ENCODE results near the gene KLF17. TPM values are rescaled to one million over a fixed set of nuclear protein-coding genes. Genes with fewer than 3 reads are reported as not detected.

Gene KLF17
- total and polyA plus RNA-seq, 2 of the 8 experiments (the other 6 are each of a cell fraction or from before 2014, with no cell fraction given), result not detected

DNA sequence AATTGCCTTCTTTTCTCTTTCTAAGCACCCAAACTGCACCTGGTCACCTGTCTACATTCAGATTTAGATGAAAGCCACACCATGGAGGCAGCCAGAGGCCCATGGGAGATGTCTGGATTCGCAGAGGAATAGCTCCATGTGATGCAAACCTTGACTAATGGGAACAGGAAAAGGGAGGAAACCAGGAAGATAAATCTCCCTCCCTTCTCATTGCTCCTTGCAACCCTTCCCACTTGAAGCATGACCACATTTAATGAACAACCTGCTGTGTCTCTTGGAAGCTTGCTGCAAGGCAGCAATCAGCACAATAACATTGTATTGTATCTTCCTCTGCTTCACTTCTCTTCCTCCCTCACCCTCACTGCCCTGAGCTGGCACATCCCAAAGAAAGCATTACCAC is 42.6 kb upstream of the KLF17 start (continued):
- TF ChIP-seq POLR2AphosphoS5 (IDR thresholded peaks at IDR 0.05; ENCODE audit: low read depth, low read length) (no peak), EGR1 (IDR thresholded peaks at IDR 0.05; ENCODE audit: borderline replicate concordance, low read depth, low read length) (no peak), EP300 (IDR thresholded peaks at IDR 0.05; ENCODE audit: borderline replicate concordance in 1 of 2, low read depth in 2 of 2, low read length in 2 of 2) (no peak)

All from H1 (cell line).